COR-L47 (cell line): ENCODE data around the gene TMEM151A.
"Not testable (repeated sequence)": the region's sequence is repeated elsewhere in the genome, so short reads cannot be mapped to it uniquely, and the experiment has no call there.

ENCODE experiments used
- DNase-seq: peaks from one replicate; lab custom pipeline; 2025; lab: John Stamatoyannopoulos, UW

The TMEM151A gene

GRCh38 chr11:66291706-66292542 lies at the start of gene TMEM151A:
TSS of gene TMEM151A (plus strand) at chr11:66291894. CDS start at chr11:66292014, 120 bp downstream.
- DNase-seq = peak; percentile 46

GRCh38 chr11:66242095-66242765 lies 49.5 kb upstream of the TMEM151A start:
- DNase-seq = no peak

- DNase-seq = no peak
Observed at GRCh38 chr11:66243782-66244535, 47.7 kb upstream of the TMEM151A start.

- DNase-seq = no peak
Observed at GRCh38 chr11:66247295-66247694, 44.4 kb upstream of the TMEM151A start.

- DNase-seq = no peak
Observed at GRCh38 chr11:66247801-66248200, 43.9 kb upstream of the TMEM151A start.

- DNase-seq = no peak
Observed at GRCh38 chr11:66248903-66249302, 42.8 kb upstream of the TMEM151A start.

GRCh38 chr11:66251809-66252208 lies 39.9 kb upstream of the TMEM151A start:
- DNase-seq = no peak

- DNase-seq = not testable (repeated sequence)
Observed at GRCh38 chr11:66253081-66253480, 38.6 kb upstream of the TMEM151A start.

- no peak for DNase-seq
Observed at GRCh38 chr11:66258473-66258893, 33.2 kb upstream of the TMEM151A start.

- DNase-seq = no peak
Observed at GRCh38 chr11:66259225-66259624, 32.5 kb upstream of the TMEM151A start.

- DNase-seq = no peak
Observed at GRCh38 chr11:66259956-66260355, 31.7 kb upstream of the TMEM151A start.

- DNase-seq = no peak
Observed at GRCh38 chr11:66261578-66261977, 30.1 kb upstream of the TMEM151A start.

GRCh38 chr11:66262191-66262590 lies 29.5 kb upstream of the TMEM151A start:
- no peak for DNase-seq

GRCh38 chr11:66262696-66263095 lies 29.0 kb upstream of the TMEM151A start:
- no peak for DNase-seq

- no peak for DNase-seq
Observed at GRCh38 chr11:66263231-66263630, 28.5 kb upstream of the TMEM151A start.

GRCh38 chr11:66263785-66264184 lies 27.9 kb upstream of the TMEM151A start:
- no peak for DNase-seq

- DNase-seq = no peak
Observed at GRCh38 chr11:66264383-66264782, 27.3 kb upstream of the TMEM151A start.

GRCh38 chr11:66264914-66265313 lies 26.8 kb upstream of the TMEM151A start:
- DNase-seq = no peak

- no peak for DNase-seq
Observed at GRCh38 chr11:66265531-66266377, 25.9 kb upstream of the TMEM151A start.

- DNase-seq = no peak
Observed at GRCh38 chr11:66266378-66267038, 25.2 kb upstream of the TMEM151A start.

- no peak for DNase-seq
Observed at GRCh38 chr11:66267039-66267378, 24.7 kb upstream of the TMEM151A start.
